Colonic mucosa (tissue), 4 donors: Measurements from ENCODE around the gene MAP1LC3B2. TPM values are rescaled to one million over a fixed set of nuclear protein-coding genes. Genes with fewer than 3 reads are reported as not detected.

Source experiments
- DNase-seq: peaks from one replicate; pipeline ENCODE4 v3.0.0-alpha.2; 2020
- H3K27ac ChIP-seq: fragments of 200-600 bp; one replicate; pipeline ENCODE4 v1.8.0; 2021
- H3K27me3 ChIP-seq: fragments of 200-600 bp; one replicate; pipeline ENCODE4 v1.8.0; 2021
- H3K36me3 ChIP-seq: fragments of 200-600 bp; one replicate; pipeline ENCODE4 v1.8.0; 2021
- H3K4me1 ChIP-seq: fragments of 200-600 bp; one replicate; pipeline ENCODE4 v1.8.0; 2021; ENCODE audit warnings: mild to moderate bottlenecking
- H3K4me3 ChIP-seq: fragments of 200-600 bp; one replicate; pipeline ENCODE4 v1.8.0; 2021
- H3K9ac ChIP-seq, 2 donors: one replicate each; pipeline ENCODE4 v1.7.0; 2013; ENCODE audit warnings: control low read depth in 2 of 2, low read depth in 2 of 2, low read length in 2 of 2
- H3K9me3 ChIP-seq: fragments of 200-600 bp; one replicate; pipeline ENCODE4 v1.8.0; 2021
- CTCF ChIP-seq: fragments of 200-600 bp; IDR thresholded peaks from one replicate; pipeline ENCODE4 v1.8.0; 2022; ENCODE audit warnings: antibody characterized with exemption, mild to moderate bottlenecking
- intact Hi-C: fragments of 100-400 bp; cut with DNase I; formaldehyde crosslinking; loops from one replicate; pipeline ENCODE4 v1.14.1; 2022
- total RNA-seq, 2 donors: library from RNA; stranded (reverse); fragmentation: NEBNext Ultra II Directional in 1 of 2; extraction: Animal tissue kit (Norgen Biotek cat#: 25700) in 1 of 2; gene quantifications; one replicate each; pipeline ENCODE4 v1.2.1, GENCODE V29; 2021
- donor health status: healthy.
- donor health status: DM: no; HTN: no; CAD: no.
- donor health status: DM: no; HTN: no; CAD: no.

MAP1LC3B2 gene
- total RNA-seq, 2 donors from 2014 or later = 0.93 to 1.2 TPM

- no peaks in the 10 kb centered on the region for H3K9me3 ChIP-seq
- H3K27me3 ChIP-seq = no peaks in the 10 kb centered on the region
- H3K4me3 ChIP-seq = no peak overlapping the region
- no peak overlapping the region for H3K27ac ChIP-seq
- H3K9ac ChIP-seq = no peak overlapping the region
- no peak for TF ChIP-seq CTCF
- H3K4me1 ChIP-seq = no peaks in the 10 kb centered on the region
- intact Hi-C loops = no loop called here
- no peak for DNase-seq
- H3K36me3 ChIP-seq = no peaks in the 10 kb centered on the region
Measured at GRCh38 chr12:116547955-116548501, 11.2 kb upstream of the MAP1LC3B2 start.

GRCh38 chr12:116549993-116550392, 9.2 kb upstream of the MAP1LC3B2 start:
- DNase-seq = no peak
- intact Hi-C loops = no loop called here
- Histone ChIP-seq H3K27me3 (no peaks in the 10 kb centered on the region), H3K9ac (no peak overlapping the region), H3K9me3 (no peaks in the 10 kb centered on the region), H3K4me1 (no peaks in the 10 kb centered on the region), H3K27ac (no peak overlapping the region), H3K36me3 (no peaks in the 10 kb centered on the region), H3K4me3 (no peak overlapping the region)
- TF ChIP-seq CTCF = no peak

GRCh38 chr12:116551151-116551550, 8.0 kb upstream of the MAP1LC3B2 start:
- Histone ChIP-seq H3K4me3 (no peak overlapping the region), H3K27ac (no peak overlapping the region), H3K36me3 (no peaks in the 10 kb centered on the region), H3K27me3 (no peaks in the 10 kb centered on the region), H3K9ac (no peak overlapping the region), H3K4me1 (no peaks in the 10 kb centered on the region), H3K9me3 (no peaks in the 10 kb centered on the region)
- no peak for DNase-seq
- no peak for TF ChIP-seq CTCF
- intact Hi-C loops = no loop called here

GRCh38 chr12:116551619-116551951, 7.6 kb upstream of the MAP1LC3B2 start:
- intact Hi-C loops = no loop called here
- Histone ChIP-seq H3K4me1 (no peaks in the 10 kb centered on the region), H3K4me3 (no peak overlapping the region), H3K36me3 (no peaks in the 10 kb centered on the region), H3K27ac (no peak overlapping the region), H3K27me3 (no peaks in the 10 kb centered on the region), H3K9me3 (no peaks in the 10 kb centered on the region), H3K9ac (no peak overlapping the region)
- no peak for DNase-seq
- TF ChIP-seq CTCF = no peak

GRCh38 chr12:116551952-116552772, 7.0 kb upstream of the MAP1LC3B2 start:
- TF ChIP-seq CTCF = no peak
- Histone ChIP-seq H3K27me3 (no peaks in the 10 kb centered on the region), H3K4me3 (no peak overlapping the region), H3K36me3 (no peaks in the 10 kb centered on the region), H3K9ac (no peak overlapping the region), H3K4me1 (no peaks in the 10 kb centered on the region), H3K9me3 (no peaks in the 10 kb centered on the region), H3K27ac (no peak overlapping the region)
- DNase-seq = no peak
- intact Hi-C loops = no loop called here
